A549 (cell line): Measurements from ENCODE around the gene PPY. TPM values are rescaled to one million over a fixed set of nuclear protein-coding genes. Genes with fewer than 3 reads are reported as not detected.

Experiments used
- ATAC-seq, 2 experiments: fragments of 200-7000 bp in 1 of 2; fragments of >200 bp in 1 of 2; cut with Nextera tagmentation in 1 of 2; cut with Tn5 transposase in 1 of 2; 3 replicates each; pipeline versions ENCODE4 v1.8.0 to v1.9.1; 2018 to 2020; ENCODE audit warnings: mild to moderate bottlenecking in 1 of 2, moderate library complexity in 1 of 2
- CTCF ChIA-PET: fragments of 300-600 bp; sonication (Branson Sonifier 250); formaldehyde crosslinking; extraction: SDS; loops from one replicate; lab custom pipeline; 2021; ENCODE audit warnings: antibody characterized with exemption, inconsistent platforms; lab: Yijun Ruan, JAX
- POLR2A ChIA-PET: fragments of 350-600 bp; formaldehyde crosslinking; extraction: SDS; loops from one replicate; lab custom pipeline; 2021; ENCODE audit warnings: antibody characterized with exemption, inconsistent platforms; lab: Yijun Ruan, JAX
- DNase-seq, 2 experiments: peaks; one replicate each; pipeline versions ENCODE4 v3.0.0 to v3.0.0-alpha.2; 2011 to 2016; ENCODE audit warnings: low read depth in 1 of 2, low spot score in 1 of 2
- FAIRE-seq: peaks from 2 replicates; lab custom pipeline; 2011; peaks lifted over from hg19 to GRCh38; lab: Jason Lieb, UNC
- H3K27ac ChIP-seq, 2 experiments: fragments of >200 bp; sonication (Bioruptor Twin); formaldehyde crosslinking; 3 replicates each; pipeline ENCODE4 v1.5.1; 2016 to 2017
- H3K4me1 ChIP-seq: fragments of >200 bp; sonication (Bioruptor Twin); formaldehyde crosslinking; 3 replicates; pipeline ENCODE4 v1.6.1; 2016
- H3K4me2 ChIP-seq: fragments of >200 bp; sonication (Bioruptor Twin); formaldehyde crosslinking; 3 replicates; pipeline ENCODE4 v1.6.1; 2016
- H3K4me3 ChIP-seq: fragments of >200 bp; sonication (Bioruptor Twin); formaldehyde crosslinking; 3 replicates; pipeline ENCODE4 v1.5.1; 2016
- H3K9me3 ChIP-seq: fragments of >200 bp; sonication (Bioruptor Twin); formaldehyde crosslinking; 3 replicates; pipeline ENCODE4 v1.6.1; 2016
- ATOH8 ChIP-seq: fragments of 250-450 bp; sonication (Bioruptor Pico); IDR thresholded peaks from 2 replicates; pipeline ENCODE4 v1.5.0; 2020; ENCODE audit warnings: low read depth, mild to moderate bottlenecking, moderate library complexity
- CBX2 ChIP-seq: fragments of 200-600 bp; sonication (generic); IDR thresholded peaks from 2 replicates; pipeline ENCODE4 v1.6.1; 2016; ENCODE audit warnings: low read depth, mild to moderate bottlenecking, borderline replicate concordance
- CBX8 ChIP-seq: fragments of 200-600 bp; sonication (generic); IDR thresholded peaks from 2 replicates; pipeline ENCODE4 v1.6.1; 2016
- CHD2 ChIP-seq: fragments of 150-350 bp; IDR thresholded peaks from 2 replicates; pipeline ENCODE4 v1.6.1; 2014; ENCODE audit warnings: low read length; ENCODE audit not compliant: partially characterized antibody
- CHD4 ChIP-seq: fragments of 200-600 bp; sonication (generic); IDR thresholded peaks from 2 replicates; pipeline ENCODE4 v1.6.1; 2016; ENCODE audit warnings: antibody characterized with exemption, mild to moderate bottlenecking, borderline replicate concordance
- E2F6 ChIP-seq: IDR thresholded peaks from 2 replicates; pipeline ENCODE4 v1.6.1; 2012; ENCODE audit warnings: low read depth, borderline replicate concordance
- EHMT2 ChIP-seq: fragments of 200-600 bp; sonication (generic); IDR thresholded peaks from 2 replicates; pipeline ENCODE4 v1.6.1; 2016; ENCODE audit warnings: antibody characterized with exemption, low read depth, mild to moderate bottlenecking, moderate library complexity
- ELK1 ChIP-seq: fragments of 150-350 bp; IDR thresholded peaks from 2 replicates; pipeline ENCODE4 v1.6.1; 2014; ENCODE audit warnings: low read depth, mild to moderate bottlenecking, low read length
- EP300 ChIP-seq, 2 experiments: fragments of >200 bp; sonication (Bioruptor Twin); formaldehyde crosslinking; IDR thresholded peaks; 2 replicates in 1 of 2; 3 replicates in 1 of 2; pipeline ENCODE4 v1.6.1; 2016 to 2017
- ESRRA ChIP-seq: fragments of 150-350 bp; IDR thresholded peaks from 2 replicates; pipeline ENCODE4 v1.6.1; 2014; ENCODE audit warnings: mild to moderate bottlenecking, low read length, borderline replicate concordance
- GATA3 ChIP-seq: IDR thresholded peaks from 2 replicates; pipeline ENCODE4 v1.6.1; 2012; ENCODE audit warnings: borderline replicate concordance
- HDAC2 ChIP-seq: fragments of 200-600 bp; sonication (generic); IDR thresholded peaks from 2 replicates; pipeline ENCODE4 v1.6.1; 2016
- HES2 ChIP-seq: fragments of >200 bp; sonication (Bioruptor Twin); formaldehyde crosslinking; IDR thresholded peaks from 2 replicates; pipeline ENCODE4 v1.6.1; 2016
- JUN ChIP-seq, 2 experiments: fragments of >200 bp; sonication (Bioruptor Twin); formaldehyde crosslinking; IDR thresholded peaks; 2 replicates in 1 of 2; 3 replicates in 1 of 2; pipeline ENCODE4 v1.6.1; 2016 to 2017
- JUNB ChIP-seq: fragments of >200 bp; sonication (Bioruptor Twin); formaldehyde crosslinking; IDR thresholded peaks from 2 replicates; pipeline ENCODE4 v1.6.1; 2016
- KDM5A ChIP-seq: fragments of 200-600 bp; sonication (generic); IDR thresholded peaks from 2 replicates; pipeline ENCODE4 v1.6.1; 2016; ENCODE audit warnings: antibody characterized with exemption, mild to moderate bottlenecking
- MAFK ChIP-seq: fragments of 450-650 bp; IDR thresholded peaks from 2 replicates; pipeline ENCODE4 v1.6.1; 2014; ENCODE audit not compliant: partially characterized antibody
- MAZ ChIP-seq: fragments of 150-350 bp; IDR thresholded peaks from 2 replicates; pipeline ENCODE4 v1.6.1; 2014; ENCODE audit warnings: antibody characterized with exemption, low read depth, low read length, borderline replicate concordance
- MYC ChIP-seq: IDR thresholded peaks from 2 replicates; pipeline ENCODE4 v1.6.1; 2012; ENCODE audit warnings: mild to moderate bottlenecking, inconsistent platforms, low read length, improper control_type of control experiment, borderline replicate concordance
- PBX3 ChIP-seq: IDR thresholded peaks from 2 replicates; pipeline ENCODE4 v1.6.1; 2012
- PHF8 ChIP-seq: fragments of 200-600 bp; sonication (generic); IDR thresholded peaks from 2 replicates; pipeline ENCODE4 v1.6.1; 2016; ENCODE audit warnings: low read depth, mild to moderate bottlenecking, antibody characterized with exemption, moderate library complexity, borderline replicate concordance
- RAD21 ChIP-seq, 2 experiments: fragments of >200 bp in 1 of 2; sonication (Bioruptor Twin) in 1 of 2; formaldehyde crosslinking in 1 of 2; IDR thresholded peaks in 1 of 2; conservative IDR thresholded peaks in 1 of 2; 2 replicates in 1 of 2; 3 replicates in 1 of 2; pipeline ENCODE4 v1.6.1; 2012 to 2018; ENCODE audit warnings: inconsistent platforms in 1 of 2
- RARB ChIP-seq: fragments of 250-450 bp; sonication (Bioruptor Pico); IDR thresholded peaks from 2 replicates; pipeline ENCODE4 v1.8.0; 2021; ENCODE audit warnings: mild to moderate bottlenecking, moderate library complexity
- SREBF2 ChIP-seq: fragments of 450-650 bp; IDR thresholded peaks from 2 replicates; pipeline ENCODE4 v1.6.1; 2014; ENCODE audit warnings: mild to moderate bottlenecking, moderate library complexity
- USF2 ChIP-seq: fragments of 450-650 bp; IDR thresholded peaks from 2 replicates; pipeline ENCODE4 v1.6.1; 2014; ENCODE audit warnings: antibody characterized with exemption
- ZC3H11A ChIP-seq: fragments of 450-650 bp; IDR thresholded peaks from 2 replicates; pipeline ENCODE4 v1.6.1; 2014; ENCODE audit warnings: antibody characterized with exemption, mild to moderate bottlenecking
- WGBS: methylation state at CpG from one replicate; pipeline ENCODE4 v1.1.6; 2017; ENCODE audit errors: missing lambda C conversion rate; 5-methylcytosine and 5-hydroxymethylcytosine counted together
- polyA plus RNA-seq, 4 experiments: library from polyadenylated mRNA; depleted of rRNA in 3 of 4; stranded (reverse); fragments of >200 nt; fragmentation: RNase III in 1 of 4; extraction: RNeasy Plus Mini Kit Qiagen cat#74134 plus additional on column Dnase treatment in 1 of 4; gene quantifications; 2 replicates in 3 of 4; 3 replicates in 1 of 4; pipeline ENCODE4 v1.2.3, GENCODE V29; 2011 to 2017

The PPY gene
- polyA plus RNA-seq, 2 of the 4 experiments (the other 2 are of a cell fraction) = not detected

- Histone ChIP-seq H3K4me3 (no peak overlapping the region), H3K4me2 (no peak overlapping the region), H3K27ac (no peak overlapping the region), H3K4me1 (0 out of 3 replicates have a peak, but pooled peaks cover 8% of the 10 kb centered on the region), H3K9me3 (no peaks in the 10 kb centered on the region)
- ATAC-seq (no peak; a peak in 1 of 6 replicates), FAIRE-seq (no peak), DNase-seq (no peak)
- TF ChIP-seq HDAC2 (no peak), CHD4 (no peak), EHMT2 (no peak), MYC (no peak), PHF8 (no peak), EP300 (IDR thresholded peaks at IDR 0.05) (no peak), GATA3 (no peak), KDM5A (no peak), ATOH8 (CRISPR knock-in tag) (no peak), CBX8 (no peak), ESRRA (no peak), JUN (IDR thresholded peaks at IDR 0.05) (no peak), SREBF2 (no peak), JUNB (no peak), CBX2 (no peak)
- 65% methylated on average over 12 of the region's 12 CpGs for WGBS
- CTCF ChIA-PET = interaction anchor here (0.8 to 24.9 kb wide), 11 partner anchors 9 to 129 kb away, joined by 3 to 657 read pairs (median 4); partner anchors contain the start of genes PPY and PYY
- POLR2A ChIA-PET = interaction anchor here (0.6 kb wide), 1 partner anchor 27 kb away, joined by 4 read pairs; no protein-coding TSS in a partner anchor
Observed at GRCh38 chr17:43987131-43988021, 45.1 kb upstream of the PPY start.

- CTCF ChIA-PET = interaction anchor here (0.6 to 24.9 kb wide), 11 partner anchors 10 to 855 kb away, joined by 3 to 657 read pairs (median 3); partner anchors contain the start of genes PPY and PYY
- Histone ChIP-seq H3K27ac (no peak overlapping the region), H3K4me1 (0 out of 3 replicates have a peak, but pooled peaks cover 8% of the 10 kb centered on the region), H3K4me2 (no peak overlapping the region), H3K9me3 (no peaks in the 10 kb centered on the region), H3K4me3 (no peak overlapping the region)
- FAIRE-seq (no peak), DNase-seq (no peak), ATAC-seq (no peak)
- WGBS = 95% methylated on average over 7 of the region's 7 CpGs
- POLR2A ChIA-PET = no interaction called here
- TF ChIP-seq PHF8 (no peak), MAFK (peak; percentile 7), ELK1 (no peak)
Observed at GRCh38 chr17:43986225-43986981, 44.1 kb upstream of the PPY start.

GRCh38 chr17:43984521-43984920 is 42.2 kb upstream of the PPY start:
- Histone ChIP-seq H3K4me2 (peak overlapping the region; percentile 99), H3K27ac (no peak overlapping the region; a peak in 1 of 6 replicates), H3K9me3 (no peaks in the 10 kb centered on the region), H3K4me1 (0 out of 3 replicates have a peak, but pooled peaks cover 8% of the 10 kb centered on the region), H3K4me3 (peak overlapping the region; percentile 59; the same call in 1 of the 3 replicates)
- DNase-seq (no peak), ATAC-seq (peak in 1 of 2 experiments; percentile 9; a peak in 1 of 6 replicates), FAIRE-seq (no peak)
- WGBS = 89% methylated on average over 8 of the region's 8 CpGs
- POLR2A ChIA-PET = no interaction called here
- CTCF ChIA-PET = interaction anchor here (0.6 to 8.7 kb wide), 14 partner anchors 8 to 320 kb away, joined by 3 to 107 read pairs (median 5); partner anchors contain the start of gene PPY
- TF ChIP-seq RAD21 (conservative IDR thresholded peaks at IDR 0.05 in 1 of 2, IDR thresholded peaks at IDR 0.05 in 1 of 2) (no peak), ZC3H11A (no peak), CBX2 (no peak), HES2 (no peak), MAFK (no peak), PBX3 (no peak), MAZ (no peak), RARB (CRISPR knock-in tag) (no peak), USF2 (no peak), HDAC2 (no peak), E2F6 (no peak), CHD2 (no peak)
